Right atrium auricular region (tissue), 2 donors: Measurements from ENCODE around the gene SIT1. TPM values are rescaled to one million over a fixed set of nuclear protein-coding genes. Genes with fewer than 3 reads are reported as not detected.

Experiments
- DNase-seq: peaks from one replicate; pipeline ENCODE4 v3.0.0-alpha.2; 2019; ENCODE audit warnings: low spot score
- H3K27ac ChIP-seq, 2 donors: fragments of 200-600 bp; sonication (generic); 1 replicate in 1 of 2; 2 replicates in 1 of 2; pipeline ENCODE4 v1.5.1; 2016 to 2019
- H3K27me3 ChIP-seq, 2 donors: fragments of 200-600 bp; sonication (generic); one replicate each; pipeline versions ENCODE4 v1.5.1 to v1.6.0; 2017 to 2019
- H3K36me3 ChIP-seq: fragments of 200-600 bp; sonication (generic); one replicate; pipeline ENCODE4 v1.5.1; 2016
- H3K4me1 ChIP-seq, 2 donors: fragments of 200-600 bp; sonication (generic); one replicate each; pipeline versions ENCODE4 v1.5.1 to v1.6.0; 2017 to 2019
- H3K4me3 ChIP-seq, 2 donors: fragments of 200-600 bp; sonication (generic); 1 replicate in 1 of 2; 2 replicates in 1 of 2; pipeline ENCODE4 v1.5.1; 2017 to 2019; ENCODE audit warnings: mild to moderate bottlenecking in 1 of 2, moderate library complexity in 1 of 2
- H3K9me3 ChIP-seq, 2 donors: fragments of 200-600 bp; sonication (generic); one replicate each; pipeline ENCODE4 v1.5.1; 2019
- total RNA-seq, 2 donors: library from RNA; depleted of rRNA; stranded (reverse); fragments of >200 nt; gene quantifications; one replicate each; pipeline ENCODE4 v1.1.0, GENCODE V29; 2016
- TF ChIP-seq, protein P1 (sequence below), 2 donors: fragments of 200-600 bp; sonication (generic); IDR thresholded peaks; one replicate each; pipeline ENCODE4 v1.5.1; 2019; ENCODE audit warnings: antibody characterized with exemption in 2 of 2

SIT1 gene
- total RNA-seq, 2 donors from 2014 or later = 0.55 TPM; not detected in 1

DNA sequence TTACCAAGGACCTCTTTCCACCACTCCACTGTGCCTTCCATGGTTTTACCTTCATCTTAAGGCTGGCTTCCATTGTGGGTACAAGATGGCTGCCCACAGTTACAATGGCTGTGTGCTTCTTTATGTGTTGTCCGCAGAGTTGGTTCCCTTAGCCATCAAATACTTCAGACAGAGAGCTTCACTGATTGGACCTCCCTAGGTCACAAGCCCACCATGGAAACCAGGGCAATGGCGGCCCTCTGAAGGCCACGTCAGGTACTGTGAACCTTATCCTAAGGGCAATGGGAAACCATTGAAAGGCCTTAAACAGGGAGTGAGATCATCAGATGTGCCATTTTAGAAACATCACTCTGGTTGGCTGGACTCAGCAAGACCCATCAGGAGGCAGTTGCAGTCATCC, 17.2 kb upstream of the SIT1 start:
- Histone ChIP-seq H3K9me3 (no peaks in the 10 kb centered on the region), H3K4me1 (peaks cover 0 to 12% of the 10 kb centered on the region in 2 donors), H3K27me3 (no peaks in the 10 kb centered on the region), H3K4me3 (no peak overlapping the region), H3K36me3 (no peaks in the 10 kb centered on the region), H3K27ac (no peak overlapping the region)
- no peak for DNase-seq
- TF ChIP-seq, protein P1, sequence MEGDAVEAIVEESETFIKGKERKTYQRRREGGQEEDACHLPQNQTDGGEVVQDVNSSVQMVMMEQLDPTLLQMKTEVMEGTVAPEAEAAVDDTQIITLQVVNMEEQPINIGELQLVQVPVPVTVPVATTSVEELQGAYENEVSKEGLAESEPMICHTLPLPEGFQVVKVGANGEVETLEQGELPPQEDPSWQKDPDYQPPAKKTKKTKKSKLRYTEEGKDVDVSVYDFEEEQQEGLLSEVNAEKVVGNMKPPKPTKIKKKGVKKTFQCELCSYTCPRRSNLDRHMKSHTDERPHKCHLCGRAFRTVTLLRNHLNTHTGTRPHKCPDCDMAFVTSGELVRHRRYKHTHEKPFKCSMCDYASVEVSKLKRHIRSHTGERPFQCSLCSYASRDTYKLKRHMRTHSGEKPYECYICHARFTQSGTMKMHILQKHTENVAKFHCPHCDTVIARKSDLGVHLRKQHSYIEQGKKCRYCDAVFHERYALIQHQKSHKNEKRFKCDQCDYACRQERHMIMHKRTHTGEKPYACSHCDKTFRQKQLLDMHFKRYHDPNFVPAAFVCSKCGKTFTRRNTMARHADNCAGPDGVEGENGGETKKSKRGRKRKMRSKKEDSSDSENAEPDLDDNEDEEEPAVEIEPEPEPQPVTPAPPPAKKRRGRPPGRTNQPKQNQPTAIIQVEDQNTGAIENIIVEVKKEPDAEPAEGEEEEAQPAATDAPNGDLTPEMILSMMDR (IDR thresholded peaks at IDR 0.05) = no peak

DNA sequence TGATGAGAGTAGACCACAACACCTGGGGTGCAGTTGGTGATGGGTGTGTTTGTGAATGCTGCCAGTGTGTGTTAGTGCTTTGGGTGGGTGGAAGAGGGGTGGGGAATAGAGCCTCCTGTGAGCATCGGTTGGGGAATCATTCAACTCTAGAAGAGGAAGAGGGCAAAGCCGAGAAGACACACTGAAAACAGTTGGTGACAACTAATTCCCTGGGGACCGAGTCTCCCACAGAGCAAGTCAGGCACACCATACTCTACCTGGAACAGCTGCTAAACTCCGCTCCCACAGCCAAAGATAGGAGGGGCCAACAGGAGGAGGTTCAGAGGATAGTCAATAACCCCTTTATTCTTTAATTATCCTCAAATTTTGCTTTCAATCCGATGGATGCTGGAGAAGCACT, 15.8 kb upstream of the SIT1 start:
- TF ChIP-seq, protein P1 (IDR thresholded peaks at IDR 0.05) = no peak
- Histone ChIP-seq H3K4me1 (peaks cover 0 to 17% of the 10 kb centered on the region in 2 donors), H3K36me3 (no peaks in the 10 kb centered on the region), H3K27me3 (no peaks in the 10 kb centered on the region), H3K27ac (no peak overlapping the region), H3K9me3 (no peaks in the 10 kb centered on the region), H3K4me3 (no peak overlapping the region)
- DNase-seq = no peak

DNA sequence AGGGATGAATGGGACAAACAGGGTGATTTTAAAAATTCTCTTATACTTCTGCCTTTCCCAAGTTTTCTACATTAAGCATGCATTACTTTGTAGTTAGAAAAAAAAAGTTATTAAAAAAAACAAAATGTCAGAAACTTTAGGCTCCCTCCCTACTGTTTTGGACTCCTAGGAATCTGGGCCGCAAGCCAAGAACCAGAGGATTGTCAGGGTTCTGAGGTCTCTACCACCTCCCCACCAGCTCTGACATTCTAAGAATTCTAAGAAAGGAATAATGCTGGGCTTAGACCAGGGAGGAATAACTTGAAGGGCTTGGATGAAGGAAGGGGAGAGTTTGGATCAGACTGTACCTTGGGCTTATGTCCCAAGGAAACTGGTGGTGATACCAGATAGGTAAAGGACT, 15.3 kb upstream of the SIT1 start:
- peaks cover under 1% of the 10 kb centered on the region for H3K36me3 ChIP-seq
- H3K27ac ChIP-seq = no peak overlapping the region
- no peak overlapping the region for H3K4me3 ChIP-seq
- no peak for DNase-seq
- no peaks in the 10 kb centered on the region for H3K27me3 ChIP-seq
- H3K4me1 ChIP-seq = peaks cover 0 to 22% of the 10 kb centered on the region in 2 donors
- TF ChIP-seq, protein P1 (IDR thresholded peaks at IDR 0.05) = no peak
- H3K9me3 ChIP-seq = no peaks in the 10 kb centered on the region

DNA sequence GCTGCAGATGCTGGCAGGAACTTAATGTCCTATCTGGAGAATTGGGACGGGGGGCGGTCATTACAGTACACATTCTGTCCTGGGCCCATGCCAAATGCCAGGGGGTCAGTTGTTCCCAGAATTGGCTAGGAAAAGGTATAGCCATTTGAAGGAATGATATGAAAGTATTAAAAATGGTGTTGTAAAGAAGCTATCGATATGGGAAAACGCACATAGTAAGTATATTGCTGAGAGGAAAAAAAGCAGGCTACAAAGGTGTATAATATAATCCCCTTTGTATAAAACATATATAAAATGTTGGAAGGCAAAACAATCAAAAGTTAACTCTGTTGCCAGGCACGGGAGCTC, 14.7 kb upstream of the SIT1 start:
- no peak for DNase-seq
- H3K27ac ChIP-seq = peak overlapping the region; percentile 50 to 68
- no peaks in the 10 kb centered on the region for H3K9me3 ChIP-seq
- peak overlapping the region; percentile 19 to 58 for H3K4me3 ChIP-seq
- no peaks in the 10 kb centered on the region for H3K27me3 ChIP-seq
- peaks cover 0 to 28% of the 10 kb centered on the region in 2 donors for H3K4me1 ChIP-seq
- TF ChIP-seq, protein P1 (IDR thresholded peaks at IDR 0.05) = no peak
- peaks cover 6% of the 10 kb centered on the region for H3K36me3 ChIP-seq

DNA sequence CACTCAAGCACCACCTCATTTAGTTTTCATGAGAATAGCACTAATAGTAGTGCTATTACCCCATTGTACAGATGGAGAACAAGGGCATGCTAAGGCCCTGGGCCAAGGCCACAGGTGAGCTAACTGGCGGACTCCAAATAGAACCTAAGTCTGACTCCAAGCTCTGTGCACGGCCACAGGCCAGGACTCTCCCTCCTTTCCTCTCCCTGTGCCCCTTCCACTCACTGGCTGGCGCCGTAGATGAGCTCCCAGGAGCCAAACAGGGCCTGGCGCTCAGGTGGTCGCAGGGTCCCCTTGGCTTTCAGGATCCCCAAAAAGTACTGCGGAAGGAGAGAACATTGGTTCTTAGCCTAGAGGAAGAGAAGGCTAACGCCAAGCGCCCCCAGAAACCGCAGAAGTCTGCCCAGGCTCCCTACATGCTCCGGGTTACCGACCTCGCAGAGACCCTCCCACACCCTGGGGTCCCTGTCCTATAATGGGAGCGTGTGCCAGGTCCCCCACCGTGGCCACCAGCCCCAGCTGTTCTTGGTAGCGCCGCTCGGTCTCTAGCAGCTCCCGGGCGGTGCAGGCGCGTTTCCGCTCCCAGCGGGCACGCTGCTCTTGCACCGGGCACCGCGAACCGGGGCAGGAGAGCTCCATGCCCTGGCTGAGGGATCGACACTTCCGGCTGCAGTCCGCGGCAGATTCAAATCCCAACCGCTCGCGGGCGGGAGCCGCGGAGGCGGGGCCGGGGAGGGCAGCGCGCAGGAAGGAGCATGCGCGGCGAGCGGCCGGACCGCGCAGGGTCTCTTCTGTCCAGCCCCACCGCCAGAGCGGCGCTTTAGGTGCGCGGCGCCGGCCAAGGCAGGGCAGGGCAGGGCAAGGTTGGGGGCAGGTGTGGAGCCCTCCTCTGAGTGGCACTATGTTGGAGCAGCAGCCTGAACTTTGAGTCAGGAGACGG, 14.1 kb upstream of the SIT1 start, which contains the start of gene ARHGEF39:
ARHGEF39 (minus strand) TSS at position 665 of the 940 bp plus-strand sequence; CDS start at position 639, 26 bp downstream.
- no peak for DNase-seq
- peak within 1 kb of the TSS; percentile 50 to 68 for H3K27ac ChIP-seq
- H3K4me1 ChIP-seq = peaks cover 0 to 34% of the 10 kb centered on the region in 2 donors
- TF ChIP-seq, protein P1 (IDR thresholded peaks at IDR 0.05) = peak in 1 of 2 donors; percentile 44
- H3K4me3 ChIP-seq = peak within 1 kb of the TSS; percentile 19 to 58
- no peaks in the 10 kb centered on the region for H3K9me3 ChIP-seq
- peaks cover 13% of the 10 kb centered on the region for H3K36me3 ChIP-seq
- no peaks in the 10 kb centered on the region for H3K27me3 ChIP-seq
